CD4-positive, alpha-beta T cell treated with Interleukin-2 at 100 ng/mL for 4 hours (primary cell): ENCODE results near the gene GMPPB.
A peak's percentile ranks its signal among the peaks of the same experiment; 100 is the strongest.
"Not testable (repeated sequence)": the region's sequence is repeated elsewhere in the genome, so short reads cannot be mapped to it uniquely, and the experiment has no call there.

Experiments used
- DNase-seq: peaks from one replicate; pipeline ENCODE4 v3.0.0-alpha.2; 2020; ENCODE audit warnings: low spot score

GMPPB gene

GRCh38 chr3:49689046-49689907 is 34.5 kb downstream of the GMPPB start, which contains the start of the genes MST1 and RNF123:
MST1 (minus strand) TSS chr3:49689474; CDS start chr3:49688691, 783 bp downstream.
RNF123 (plus strand) TSS chr3:49689557; CDS start chr3:49691166, 1,609 bp downstream.
- DNase-seq: peak; percentile 93

- DNase-seq: not testable (repeated sequence)
These were observed 35.3 kb downstream of the GMPPB start for GRCh38 chr3:49688338-49689045.

- not testable (repeated sequence) for DNase-seq
These were observed 36.3 kb downstream of the GMPPB start for GRCh38 chr3:49687424-49687795.

- peak; percentile 20 for DNase-seq
These were observed 36.9 kb downstream of the GMPPB start for GRCh38 chr3:49686769-49687423.

GRCh38 chr3:49686346-49686745 is 37.4 kb downstream of the GMPPB start:
- peak; percentile 12 for DNase-seq

- not testable (repeated sequence) for DNase-seq
These were observed 37.9 kb downstream of the GMPPB start for GRCh38 chr3:49685846-49686245.

GRCh38 chr3:49685103-49685502 is 38.6 kb downstream of the GMPPB start:
- not testable (repeated sequence) for DNase-seq

- not testable (repeated sequence) for DNase-seq
These were observed 39.3 kb downstream of the GMPPB start for GRCh38 chr3:49684453-49684852.

- DNase-seq: no peak
These were observed 40.6 kb downstream of the GMPPB start for GRCh38 chr3:49683162-49683561.

- DNase-seq: no peak
These were observed 42.2 kb downstream of the GMPPB start for GRCh38 chr3:49681543-49681942.

- DNase-seq: no peak
These were observed 42.6 kb downstream of the GMPPB start for GRCh38 chr3:49681232-49681522.

GRCh38 chr3:49680493-49681231 is 43.1 kb downstream of the GMPPB start:
- DNase-seq: no peak

GRCh38 chr3:49675912-49676311 is 47.8 kb downstream of the GMPPB start:
- DNase-seq: no peak

- DNase-seq: no peak
These were observed 49.2 kb downstream of the GMPPB start for GRCh38 chr3:49674497-49674983.

- DNase-seq: peak; percentile 98
These were observed 49.8 kb downstream of the GMPPB start, which contains the start of gene APEH for GRCh38 chr3:49673715-49674496. APEH (plus strand) TSS chr3:49674351; CDS start chr3:49674402, 51 bp downstream.

- no peak for DNase-seq
These were observed 50.5 kb downstream of the GMPPB start for GRCh38 chr3:49673121-49673714.

- DNase-seq: peak; percentile 76
These were observed 52.2 kb downstream of the GMPPB start for GRCh38 chr3:49671291-49672288.

- no peak for DNase-seq
These were observed 52.8 kb downstream of the GMPPB start for GRCh38 chr3:49670940-49671290.
